Activated CD4-positive, alpha-beta T cell treated with anti-CD3 and anti-CD28 coated beads for 36 hours (primary cell): Measurements from ENCODE around the gene AASDH. TPM values are rescaled to one million over a fixed set of nuclear protein-coding genes. Genes with fewer than 3 reads are reported as not detected.

Experiments
- ATAC-seq: fragments of 200-7000 bp; cut with Tn5 transposase; one replicate; pipeline ENCODE4 v1.10.0; 2021; ENCODE audit warnings: mild to moderate bottlenecking, moderate library complexity
- CTCF ChIA-PET: fragments of 350-600 bp; sonication (Branson Sonifier 250); formaldehyde crosslinking; loops from one replicate; lab custom pipeline; 2021; ENCODE audit warnings: antibody characterized with exemption; lab: Charles Lee
- POLR2A ChIA-PET: fragments of 350-600 bp; sonication (Branson Sonifier 250); formaldehyde crosslinking; loops from one replicate; lab custom pipeline; 2021; ENCODE audit warnings: antibody characterized with exemption, inconsistent platforms; lab: Charles Lee
- DNase-seq: peaks from one replicate; pipeline ENCODE4 v3.0.0-alpha.2; 2020
- H3K27ac Mint-ChIP-seq: one replicate; pipeline ENCODE4 v1.8.0; 2021; ENCODE audit warnings: mixed read lengths
- H3K27me3 Mint-ChIP-seq: one replicate; pipeline ENCODE4 v1.8.0; 2021; ENCODE audit warnings: mixed read lengths
- H3K36me3 Mint-ChIP-seq: one replicate; pipeline ENCODE4 v1.8.0; 2021; ENCODE audit warnings: low read depth, mixed read lengths
- H3K4me1 Mint-ChIP-seq: one replicate; pipeline ENCODE4 v1.8.0; 2021; ENCODE audit warnings: mixed read lengths
- H3K4me3 Mint-ChIP-seq: one replicate; pipeline ENCODE4 v1.8.0; 2021; ENCODE audit warnings: mild to moderate bottlenecking, moderate library complexity, mixed read lengths
- H3K9me3 Mint-ChIP-seq: one replicate; pipeline ENCODE4 v1.8.0; 2021; ENCODE audit warnings: low read depth, mixed read lengths
- intact Hi-C, 2 experiments: fragments of 100-400 bp; cut with DNase I in 1 of 2; cut with micrococcal nuclease in 1 of 2; formaldehyde crosslinking; loops; one replicate each; pipeline versions ENCODE4 v1.14.2 to v1.15.1; 2022 to 2024; cut with DNase I, micrococcal nuclease
- total RNA-seq, 2 experiments: library from RNA; stranded (reverse); gene quantifications; one replicate each; pipeline ENCODE4 v1.2.3, GENCODE V29; 2021

AASDH gene
- total RNA-seq, 2 experiments from 2014 or later = 13.3 to 16.4 TPM

DNA sequence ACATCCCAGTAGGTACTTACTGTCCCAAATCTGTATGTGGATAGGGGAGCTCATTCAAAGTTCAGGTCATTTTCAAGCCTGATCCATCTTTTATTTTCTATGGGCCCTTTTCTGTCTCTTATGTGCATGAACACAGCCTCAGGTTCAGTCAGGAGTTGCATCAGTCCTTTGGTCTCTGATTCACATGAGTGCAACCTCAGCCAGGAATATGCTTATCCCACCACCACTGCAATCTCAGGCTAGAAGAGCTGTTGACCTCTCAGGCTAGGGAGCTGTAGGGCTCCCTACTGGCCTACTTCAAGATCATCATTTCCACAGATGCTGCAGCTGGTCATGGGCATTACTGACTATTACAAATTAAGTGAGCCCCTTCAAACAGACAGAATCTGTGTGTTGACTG is 27.2 kb downstream of the AASDH start:
- Mint-ChIP-seq H3K9me3 (peaks cover 6% of the 10 kb centered on the region), H3K4me1 (no peaks in the 10 kb centered on the region), H3K36me3 (peaks cover 27% of the 10 kb centered on the region), H3K27me3 (no peaks in the 10 kb centered on the region), H3K4me3 (no peak overlapping the region), H3K27ac (no peak overlapping the region)
- ATAC-seq = no peak
- no peak for DNase-seq
- intact Hi-C loops = no loop called here
- ChIA-PET CTCF (interaction anchor here (0.5 kb wide), 1 partner anchor 817 kb away, joined by 3 read pairs; no protein-coding TSS in a partner anchor), POLR2A (no interaction called here)

DNA sequence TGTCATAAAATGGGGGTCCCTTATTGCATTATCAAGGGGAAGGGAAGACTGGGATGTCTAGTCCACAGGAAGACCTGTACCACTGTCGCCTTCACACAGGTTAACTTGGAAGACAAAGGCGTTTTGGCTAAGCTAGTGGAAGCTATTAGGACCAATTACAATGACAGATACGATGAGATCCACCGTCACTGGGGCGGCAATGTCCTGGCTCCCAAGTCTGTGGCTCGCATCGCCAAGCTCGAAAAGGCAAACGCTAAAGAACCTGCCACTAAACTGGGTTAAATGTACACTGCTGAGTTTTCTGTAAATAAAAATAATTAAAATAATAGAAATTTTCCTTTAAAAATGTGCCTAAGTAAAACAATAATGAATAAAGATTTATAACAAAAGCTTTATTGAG is 30.6 kb downstream of the AASDH start:
- H3K27ac Mint-ChIP-seq = no peak overlapping the region
- H3K4me3 Mint-ChIP-seq = no peak overlapping the region
- ChIA-PET CTCF (no interaction called here), POLR2A (no interaction called here)
- DNase-seq (no peak), ATAC-seq (no peak)
- intact Hi-C loops = no loop called here
- H3K36me3 Mint-ChIP-seq = peaks cover 8% of the 10 kb centered on the region
- H3K27me3 Mint-ChIP-seq = no peaks in the 10 kb centered on the region
- no peaks in the 10 kb centered on the region for H3K4me1 Mint-ChIP-seq
- H3K9me3 Mint-ChIP-seq = no peaks in the 10 kb centered on the region

DNA sequence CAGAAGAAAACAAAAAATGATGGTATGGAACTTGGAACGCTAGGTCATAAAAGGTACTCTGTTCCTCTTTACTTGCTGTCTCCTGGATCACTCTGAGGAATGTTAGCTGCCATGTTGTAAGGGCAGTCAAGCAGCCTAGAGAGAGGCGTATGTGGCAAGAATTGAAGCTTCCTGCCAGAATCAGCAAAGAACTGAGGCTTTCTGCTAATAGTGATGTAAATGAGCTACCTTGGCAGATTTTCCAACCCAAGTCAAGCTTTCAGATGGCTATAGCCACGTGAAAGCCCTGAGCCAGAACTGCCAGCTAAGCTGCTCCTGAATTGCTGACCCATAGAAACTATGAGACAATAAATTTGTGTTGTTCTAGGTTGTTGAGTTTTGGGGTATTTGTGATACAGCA is 38.7 kb downstream of the AASDH start:
- ChIA-PET CTCF (no interaction called here), POLR2A (no interaction called here)
- no peaks in the 10 kb centered on the region for H3K4me1 Mint-ChIP-seq
- ATAC-seq (no peak), DNase-seq (no peak)
- H3K27me3 Mint-ChIP-seq = no peaks in the 10 kb centered on the region
- no peak overlapping the region for H3K27ac Mint-ChIP-seq
- H3K36me3 Mint-ChIP-seq = peaks cover 11% of the 10 kb centered on the region
- intact Hi-C loops = no loop called here
- H3K4me3 Mint-ChIP-seq = no peak overlapping the region
- no peaks in the 10 kb centered on the region for H3K9me3 Mint-ChIP-seq

DNA sequence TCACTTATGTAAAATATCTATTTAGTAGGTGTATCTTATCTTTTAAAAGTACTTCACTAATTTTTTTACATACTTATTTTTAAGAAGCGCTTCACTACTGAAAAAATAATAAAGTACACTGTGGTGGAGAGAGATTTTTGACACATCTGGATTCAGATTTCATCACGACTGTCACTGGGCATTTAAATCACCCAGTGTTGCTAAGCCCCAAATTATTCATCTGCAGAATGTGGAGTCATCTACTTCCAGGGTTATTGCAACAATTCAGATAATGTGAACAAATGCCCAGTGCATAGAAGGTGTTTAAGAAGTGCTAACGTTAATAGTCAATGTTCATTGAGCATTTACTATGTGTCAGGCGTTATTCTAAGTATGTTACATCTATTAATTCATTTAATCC is 41.8 kb downstream of the AASDH start:
- no peaks in the 10 kb centered on the region for H3K4me1 Mint-ChIP-seq
- ATAC-seq (no peak), DNase-seq (no peak)
- H3K9me3 Mint-ChIP-seq = no peaks in the 10 kb centered on the region
- intact Hi-C loops = no loop called here
- H3K27ac Mint-ChIP-seq = no peak overlapping the region
- POLR2A ChIA-PET = no interaction called here
- peaks cover 13% of the 10 kb centered on the region for H3K36me3 Mint-ChIP-seq
- CTCF ChIA-PET = interaction anchor here (0.6 kb wide), 1 partner anchor 18 kb away, joined by 3 read pairs; no protein-coding TSS in a partner anchor
- no peak overlapping the region for H3K4me3 Mint-ChIP-seq
- H3K27me3 Mint-ChIP-seq = no peaks in the 10 kb centered on the region

DNA sequence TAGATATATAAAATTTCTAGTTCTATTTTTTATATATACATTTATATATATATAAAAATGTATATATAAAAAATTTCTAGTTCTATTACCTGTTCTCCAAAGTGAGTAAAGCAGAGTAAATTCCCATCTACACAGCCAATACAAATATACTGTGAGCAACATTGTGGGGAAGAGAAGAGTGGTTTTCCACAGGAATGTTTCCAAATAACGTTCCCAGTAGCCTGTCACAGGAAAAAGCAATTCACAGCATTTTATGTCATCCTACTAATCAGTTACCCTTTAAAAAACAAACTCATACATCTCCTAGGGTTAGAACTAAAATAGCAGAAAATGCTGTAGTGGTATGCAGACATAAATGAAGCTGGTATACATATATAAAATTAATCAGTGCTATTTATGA is 44.5 kb downstream of the AASDH start:
- Mint-ChIP-seq H3K36me3 (peaks cover 18% of the 10 kb centered on the region), H3K27me3 (no peaks in the 10 kb centered on the region), H3K4me1 (no peaks in the 10 kb centered on the region), H3K4me3 (no peak overlapping the region), H3K27ac (no peak overlapping the region), H3K9me3 (no peaks in the 10 kb centered on the region)
- CTCF ChIA-PET = no interaction called here
- ATAC-seq (no peak), DNase-seq (no peak)
- intact Hi-C loops = no loop called here
- POLR2A ChIA-PET = no interaction called here

DNA sequence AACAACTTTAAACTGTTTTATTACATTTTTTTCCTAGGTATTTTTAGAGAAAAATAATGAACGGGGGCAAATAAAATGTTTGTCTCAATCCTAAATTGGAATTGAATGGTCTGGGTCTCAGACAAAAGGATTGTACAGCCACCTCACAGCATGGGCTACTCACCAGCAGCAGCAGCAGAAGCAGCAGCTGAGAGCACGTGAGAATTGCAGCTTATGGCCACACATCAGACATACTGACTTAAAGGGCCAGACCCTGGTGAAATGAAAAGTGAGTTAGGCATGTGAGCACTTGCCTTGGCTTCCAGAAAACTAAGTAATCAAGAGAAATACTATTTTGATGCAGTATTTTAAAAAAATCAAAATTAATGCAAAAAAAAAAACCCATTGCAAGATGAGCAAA is 56.6 kb downstream of the AASDH start:
- ChIA-PET CTCF (no interaction called here), POLR2A (no interaction called here)
- no peak overlapping the region for H3K27ac Mint-ChIP-seq
- H3K27me3 Mint-ChIP-seq = peaks cover 2% of the 10 kb centered on the region
- intact Hi-C loops = no loop called here
- no peaks in the 10 kb centered on the region for H3K4me1 Mint-ChIP-seq
- peaks cover 2% of the 10 kb centered on the region for H3K36me3 Mint-ChIP-seq
- DNase-seq = no peak
- peaks cover 6% of the 10 kb centered on the region for H3K9me3 Mint-ChIP-seq
- H3K4me3 Mint-ChIP-seq = no peak overlapping the region
- ATAC-seq = no peak

DNA sequence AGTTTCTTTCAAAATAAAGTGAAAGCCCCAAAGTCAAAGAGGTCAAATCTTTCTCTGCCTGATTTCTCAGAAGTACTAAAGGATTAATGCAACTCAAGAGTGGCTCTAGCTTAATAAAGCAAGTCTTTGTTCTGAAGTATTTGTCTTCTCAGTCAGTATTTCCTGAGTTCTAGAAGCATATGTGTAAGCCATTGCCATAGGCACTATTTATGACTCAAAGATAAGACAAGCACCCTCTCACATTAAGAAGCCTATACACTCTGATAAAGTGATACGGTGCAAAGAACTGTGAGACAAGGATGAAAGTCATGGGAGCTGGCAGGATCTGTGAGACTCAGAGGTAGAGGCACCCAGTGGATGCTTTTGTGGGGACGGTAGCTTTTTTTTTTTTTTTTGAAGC is 60.9 kb downstream of the AASDH start:
- Mint-ChIP-seq H3K27me3 (peaks cover 1% of the 10 kb centered on the region), H3K27ac (no peak overlapping the region), H3K4me1 (peaks cover 1% of the 10 kb centered on the region), H3K9me3 (no peaks in the 10 kb centered on the region), H3K36me3 (no peaks in the 10 kb centered on the region), H3K4me3 (no peak overlapping the region)
- POLR2A ChIA-PET = no interaction called here
- CTCF ChIA-PET = interaction anchor here (0.7 to 0.8 kb wide), 2 partner anchors 25 kb away, joined by 3 to 5 read pairs; no protein-coding TSS in a partner anchor
- no peak for DNase-seq
- intact Hi-C loops = no loop called here
- no peak for ATAC-seq

DNA sequence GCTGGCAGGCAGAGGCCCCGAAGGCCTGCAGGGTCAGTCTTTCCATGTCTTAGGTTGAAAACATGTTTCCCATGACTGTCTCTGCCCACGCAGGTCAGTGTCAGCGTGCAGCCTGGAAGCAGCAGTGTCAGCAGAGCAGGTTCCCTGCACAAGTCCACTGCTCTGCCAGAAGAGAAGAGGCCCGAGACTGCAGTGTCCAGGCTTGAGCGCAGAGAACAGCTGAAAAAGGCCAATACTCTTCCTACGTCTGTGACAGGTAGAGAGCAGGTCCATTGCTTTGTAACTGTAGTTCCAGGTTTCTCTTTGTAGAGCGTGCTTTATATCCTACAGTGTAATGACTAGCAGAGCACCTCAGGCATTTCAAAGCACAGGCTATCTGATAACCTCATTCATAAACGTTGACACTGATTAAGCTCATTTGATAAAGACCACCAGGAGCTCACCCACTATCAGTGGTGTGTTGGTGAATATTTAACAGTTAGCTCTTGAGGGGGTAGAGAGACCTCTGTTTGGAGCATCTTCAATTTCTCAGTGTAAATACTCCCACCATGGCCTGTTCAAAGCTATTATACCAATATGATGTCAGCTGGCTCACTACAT is 63.2 kb downstream of the AASDH start:
- Mint-ChIP-seq H3K27me3 (no peaks in the 10 kb centered on the region), H3K9me3 (no peaks in the 10 kb centered on the region), H3K4me3 (no peak overlapping the region), H3K4me1 (peaks cover 2% of the 10 kb centered on the region), H3K36me3 (no peaks in the 10 kb centered on the region), H3K27ac (no peak overlapping the region)
- intact Hi-C loops = no loop called here
- CTCF ChIA-PET = no interaction called here
- ATAC-seq (no peak), DNase-seq (no peak)
- POLR2A ChIA-PET = no interaction called here

DNA sequence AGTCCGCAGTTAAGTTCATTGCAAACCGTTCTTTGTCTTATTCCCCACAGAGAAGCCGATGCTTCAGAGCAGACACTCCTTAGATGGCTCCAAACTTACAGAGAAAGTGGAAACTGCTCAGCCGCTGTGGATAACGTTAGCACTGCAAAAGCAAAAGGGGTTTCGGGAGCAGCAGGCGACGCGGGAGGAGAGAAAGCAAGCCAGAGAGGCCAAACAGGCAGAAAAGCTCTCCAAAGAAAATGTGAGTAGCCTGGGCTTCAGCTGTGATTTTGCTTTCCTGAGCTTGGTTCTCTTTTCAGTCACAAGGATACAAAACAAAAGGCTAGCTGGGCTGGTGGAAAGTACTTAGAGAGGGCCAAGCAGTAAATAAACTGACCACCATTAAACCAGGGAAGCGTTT is 64.0 kb downstream of the AASDH start:
- H3K27ac Mint-ChIP-seq = no peak overlapping the region
- no peaks in the 10 kb centered on the region for H3K36me3 Mint-ChIP-seq
- DNase-seq (no peak), ATAC-seq (no peak)
- no peaks in the 10 kb centered on the region for H3K9me3 Mint-ChIP-seq
- no peak overlapping the region for H3K4me3 Mint-ChIP-seq
- CTCF ChIA-PET = no interaction called here
- POLR2A ChIA-PET = no interaction called here
- peaks cover 2% of the 10 kb centered on the region for H3K27me3 Mint-ChIP-seq
- peaks cover 2% of the 10 kb centered on the region for H3K4me1 Mint-ChIP-seq
- intact Hi-C loops = no loop called here

DNA sequence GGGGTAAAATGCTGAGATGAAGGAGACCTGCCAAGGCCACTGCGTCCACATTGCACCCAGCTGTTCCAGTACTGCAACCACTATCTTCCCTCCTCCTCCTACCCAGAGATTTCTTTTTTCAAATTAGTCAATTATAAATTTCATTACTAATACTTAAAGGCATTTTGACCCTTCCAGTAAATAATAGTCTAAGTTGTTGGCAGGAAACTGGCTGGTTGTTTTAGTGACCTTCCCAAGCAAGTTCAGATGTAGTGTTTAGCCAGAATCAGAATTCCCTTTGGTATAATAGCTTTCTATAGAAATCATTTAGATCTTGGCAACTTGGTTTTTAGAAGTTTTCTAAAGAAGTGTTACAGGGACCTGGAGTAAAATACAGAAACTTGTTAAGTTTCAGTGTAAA is 66.0 kb downstream of the AASDH start:
- Mint-ChIP-seq H3K27ac (no peak overlapping the region), H3K4me1 (peaks cover 2% of the 10 kb centered on the region), H3K27me3 (peaks cover 2% of the 10 kb centered on the region), H3K36me3 (no peaks in the 10 kb centered on the region), H3K4me3 (no peak overlapping the region), H3K9me3 (no peaks in the 10 kb centered on the region)
- ChIA-PET POLR2A (no interaction called here), CTCF (no interaction called here)
- no peak for ATAC-seq
- intact Hi-C loops = no loop called here
- no peak for DNase-seq

DNA sequence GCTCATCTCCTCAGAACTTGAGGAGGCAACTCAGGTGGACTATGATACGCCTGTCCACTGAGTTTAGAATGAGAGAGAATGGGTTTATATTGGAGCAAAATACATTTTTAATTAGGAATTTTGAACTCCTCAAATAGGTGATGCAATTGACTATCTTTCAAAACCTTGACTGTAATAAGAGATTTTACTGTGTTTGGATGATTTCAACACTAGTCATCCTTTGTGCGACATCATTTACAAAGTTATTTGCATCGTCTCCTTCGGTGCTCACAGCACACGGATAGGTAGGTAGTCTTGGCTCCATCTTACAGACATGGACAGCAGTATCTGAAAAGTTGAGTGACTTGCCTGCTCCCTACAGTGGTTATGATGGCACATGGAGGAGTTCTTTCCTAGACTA is 67.0 kb downstream of the AASDH start:
- ChIA-PET CTCF (no interaction called here), POLR2A (no interaction called here)
- Mint-ChIP-seq H3K27ac (no peak overlapping the region), H3K4me3 (no peak overlapping the region), H3K4me1 (peaks cover 2% of the 10 kb centered on the region), H3K27me3 (peaks cover 2% of the 10 kb centered on the region), H3K9me3 (no peaks in the 10 kb centered on the region), H3K36me3 (no peaks in the 10 kb centered on the region)
- intact Hi-C loops = no loop called here
- ATAC-seq = no peak
- DNase-seq = no peak

DNA sequence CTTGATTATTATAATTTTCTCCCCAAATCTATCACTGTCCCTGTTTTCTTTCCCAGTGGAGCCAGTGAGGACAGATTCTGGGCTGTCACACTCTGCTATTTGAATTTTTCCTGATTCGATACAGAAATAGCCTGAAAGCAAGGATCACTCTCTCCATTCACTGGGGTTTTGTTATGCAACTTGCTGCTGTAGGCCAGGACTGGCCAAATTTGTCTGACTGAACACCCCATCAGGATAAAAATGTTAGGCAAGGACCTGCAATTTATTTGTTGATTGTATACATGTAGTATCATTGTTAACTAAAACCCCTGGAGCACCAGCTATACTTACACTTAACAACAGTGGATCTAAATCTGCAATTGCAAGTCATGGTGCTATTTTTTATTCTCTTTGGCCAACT is 68.7 kb downstream of the AASDH start:
- CTCF ChIA-PET = no interaction called here
- peaks cover 2% of the 10 kb centered on the region for H3K4me1 Mint-ChIP-seq
- intact Hi-C loops = no loop called here
- H3K27me3 Mint-ChIP-seq = peaks cover 2% of the 10 kb centered on the region
- POLR2A ChIA-PET = no interaction called here
- no peaks in the 10 kb centered on the region for H3K9me3 Mint-ChIP-seq
- ATAC-seq = no peak
- no peak for DNase-seq
- H3K27ac Mint-ChIP-seq = no peak overlapping the region
- H3K36me3 Mint-ChIP-seq = no peaks in the 10 kb centered on the region
- no peak overlapping the region for H3K4me3 Mint-ChIP-seq
